GM21825 (cell line): ENCODE results near the gene IQGAP2.
"Not testable (repeated sequence)": the region's sequence is repeated elsewhere in the genome, so short reads cannot be mapped to it uniquely, and the experiment has no call there.

Source experiments
- ATAC-seq: cut with Tn5 transposase; IDR thresholded peaks from one replicate; pipeline ENCODE4 v1.9.1; 2021; ENCODE audit warnings: mild to moderate bottlenecking, moderate library complexity; ENCODE audit not compliant: unreplicated experiment

The IQGAP2 gene

GRCh38 chr5:76402886-76403765, at the start of gene IQGAP2:
TSS of gene IQGAP2 (plus strand) at chr5:76403285. CDS start at chr5:76403546, 261 bp downstream.
- peak; percentile 55 for ATAC-seq

GRCh38 chr5:76356887-76357286, 46.2 kb upstream of the IQGAP2 start:
- ATAC-seq = no peak

- ATAC-seq = no peak
Observed at GRCh38 chr5:76363352-76364225, 39.5 kb upstream of the IQGAP2 start.

GRCh38 chr5:76364226-76364589, 38.9 kb upstream of the IQGAP2 start:
- no peak for ATAC-seq

- ATAC-seq = no peak
Observed at GRCh38 chr5:76365561-76365960, 37.5 kb upstream of the IQGAP2 start.

- no peak for ATAC-seq
Observed at GRCh38 chr5:76366596-76366995, 36.5 kb upstream of the IQGAP2 start.

- peak; percentile 61 for ATAC-seq
Observed at GRCh38 chr5:76367623-76368371, 35.3 kb upstream of the IQGAP2 start.

GRCh38 chr5:76368941-76369340, 34.1 kb upstream of the IQGAP2 start:
- no peak for ATAC-seq

GRCh38 chr5:76369668-76370067, 33.4 kb upstream of the IQGAP2 start:
- not testable (repeated sequence) for ATAC-seq

GRCh38 chr5:76371960-76372322, 31.1 kb upstream of the IQGAP2 start:
- ATAC-seq = no peak

GRCh38 chr5:76372323-76373054, 30.6 kb upstream of the IQGAP2 start:
- no peak for ATAC-seq

- ATAC-seq = no peak
Observed at GRCh38 chr5:76376148-76376865, 26.8 kb upstream of the IQGAP2 start.

GRCh38 chr5:76376866-76377230, 26.2 kb upstream of the IQGAP2 start:
- ATAC-seq = no peak

- no peak for ATAC-seq
Observed at GRCh38 chr5:76378355-76378754, 24.7 kb upstream of the IQGAP2 start.

GRCh38 chr5:76379316-76379715, 23.8 kb upstream of the IQGAP2 start:
- no peak for ATAC-seq

GRCh38 chr5:76379855-76380254, 23.2 kb upstream of the IQGAP2 start:
- no peak for ATAC-seq

GRCh38 chr5:76380346-76381066, 22.6 kb upstream of the IQGAP2 start:
- no peak for ATAC-seq

- no peak for ATAC-seq
Observed at GRCh38 chr5:76383126-76383832, 19.8 kb upstream of the IQGAP2 start.

GRCh38 chr5:76384189-76384588, 18.9 kb upstream of the IQGAP2 start:
- ATAC-seq = no peak
